ENCODE data around the gene SURF4. TPM values are rescaled to one million over a fixed set of nuclear protein-coding genes. Genes with fewer than 3 reads are reported as not detected.

SURF4 gene
- total and polyA plus RNA-seq, 8 donors, result 26.4 to 200 (median 132) TPM

DNA sequence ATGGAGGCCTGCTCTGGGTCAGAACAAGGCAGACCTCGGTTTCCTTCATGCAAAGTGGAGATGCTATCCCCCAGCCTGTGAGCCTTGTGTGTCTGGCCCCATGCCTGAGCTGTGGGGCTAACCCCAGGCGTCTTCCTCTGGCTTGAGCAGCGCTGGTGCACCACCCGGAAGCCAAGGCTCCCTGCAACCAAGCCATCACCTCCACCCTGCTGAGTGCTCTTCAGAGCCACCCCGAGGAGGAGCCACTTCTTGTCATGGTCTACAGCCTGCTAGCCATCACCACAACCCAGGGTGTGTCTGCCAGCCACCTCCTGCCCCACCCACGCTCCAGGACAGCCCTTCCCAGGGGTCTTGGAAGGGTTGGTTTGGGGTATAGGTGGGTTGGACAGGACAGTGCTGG is 25.7 kb upstream of the SURF4 start:
- Histone ChIP-seq H3K4me3 (no peak overlapping the region), H3K27ac (no peak overlapping the region), H3K36me3 (peaks cover 5 to 50% (median 39%) of the 10 kb centered on the region in 4 donors), H3K27me3 (peaks cover 0 to 13% (median 6%) of the 10 kb centered on the region in 3 donors), H3K9me3 (no peaks in the 10 kb centered on the region), H3K4me1 (no peaks in the 10 kb centered on the region)
- WGBS, 5 donors, result 78 to 86% (median 82%) methylated on average over 5 to 6 of the region's 6 CpGs
- intact Hi-C loops (cut with DNase I; ENCODE audit: low total_unique reads), result no loop called here
- TF ChIP-seq POLR2AphosphoS5 (IDR thresholded peaks at IDR 0.05) (no peak), POLR2A (IDR thresholded peaks at IDR 0.05) (no peak), EP300 (IDR thresholded peaks at IDR 0.05) (no peak)
- TF ChIP-seq, protein P1, sequence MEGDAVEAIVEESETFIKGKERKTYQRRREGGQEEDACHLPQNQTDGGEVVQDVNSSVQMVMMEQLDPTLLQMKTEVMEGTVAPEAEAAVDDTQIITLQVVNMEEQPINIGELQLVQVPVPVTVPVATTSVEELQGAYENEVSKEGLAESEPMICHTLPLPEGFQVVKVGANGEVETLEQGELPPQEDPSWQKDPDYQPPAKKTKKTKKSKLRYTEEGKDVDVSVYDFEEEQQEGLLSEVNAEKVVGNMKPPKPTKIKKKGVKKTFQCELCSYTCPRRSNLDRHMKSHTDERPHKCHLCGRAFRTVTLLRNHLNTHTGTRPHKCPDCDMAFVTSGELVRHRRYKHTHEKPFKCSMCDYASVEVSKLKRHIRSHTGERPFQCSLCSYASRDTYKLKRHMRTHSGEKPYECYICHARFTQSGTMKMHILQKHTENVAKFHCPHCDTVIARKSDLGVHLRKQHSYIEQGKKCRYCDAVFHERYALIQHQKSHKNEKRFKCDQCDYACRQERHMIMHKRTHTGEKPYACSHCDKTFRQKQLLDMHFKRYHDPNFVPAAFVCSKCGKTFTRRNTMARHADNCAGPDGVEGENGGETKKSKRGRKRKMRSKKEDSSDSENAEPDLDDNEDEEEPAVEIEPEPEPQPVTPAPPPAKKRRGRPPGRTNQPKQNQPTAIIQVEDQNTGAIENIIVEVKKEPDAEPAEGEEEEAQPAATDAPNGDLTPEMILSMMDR (IDR thresholded peaks at IDR 0.05), result no peak
- no peak for DNase-seq

DNA sequence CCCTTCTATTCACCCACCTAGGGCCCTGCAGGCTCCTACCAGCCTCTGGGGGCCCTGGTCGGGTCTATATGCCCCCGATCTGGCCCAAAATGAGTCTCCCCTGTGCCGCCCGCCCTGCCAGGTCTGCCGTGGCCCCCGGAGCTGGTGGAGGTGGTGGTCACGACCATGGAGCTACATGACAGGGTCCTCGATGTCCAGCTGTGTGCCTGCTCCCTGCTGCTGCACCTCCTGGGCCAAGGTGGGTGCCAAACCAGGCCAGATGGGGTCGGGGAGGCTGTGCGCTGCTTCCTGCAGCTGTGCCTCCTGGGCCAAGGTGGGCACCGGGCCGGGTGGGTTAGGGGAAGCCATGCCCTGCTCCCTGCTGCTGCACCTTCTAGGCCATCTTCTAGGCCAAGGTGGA is 24.4 kb upstream of the SURF4 start:
- peaks cover 0 to 24% (median 12%) of the 10 kb centered on the region in 3 donors for H3K27me3 ChIP-seq
- TF ChIP-seq POLR2AphosphoS5 (IDR thresholded peaks at IDR 0.05) (no peak), EP300 (IDR thresholded peaks at IDR 0.05) (no peak), POLR2A (IDR thresholded peaks at IDR 0.05) (no peak)
- TF ChIP-seq, protein P1 (IDR thresholded peaks at IDR 0.05), result no peak

DNA sequence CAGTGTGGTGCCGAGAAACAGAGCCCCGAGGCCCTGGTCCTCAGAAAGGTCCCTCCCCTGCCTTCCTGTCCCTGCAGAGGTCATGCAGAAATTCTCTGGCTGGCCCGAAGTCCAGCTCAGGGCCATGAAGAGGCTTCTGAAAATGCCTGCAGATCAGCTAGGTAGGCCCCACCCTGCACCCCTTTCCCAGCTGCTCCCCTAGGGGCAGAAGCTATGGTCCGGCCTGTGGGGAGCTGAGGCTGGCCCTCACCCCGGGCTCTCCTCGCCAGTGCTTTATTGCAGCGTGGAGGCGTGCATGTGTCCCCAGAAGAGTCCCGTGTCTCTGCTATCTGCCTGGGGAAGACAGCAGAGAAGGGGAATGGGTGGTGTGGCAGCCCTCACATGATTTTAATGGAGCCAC is 22.0 kb upstream of the SURF4 start:
- Histone ChIP-seq H3K9me3 (no peaks in the 10 kb centered on the region), H3K4me3 (no peak overlapping the region), H3K27ac (no peak overlapping the region), H3K36me3 (peaks cover 0 to 18% (median 11%) of the 10 kb centered on the region in 4 donors), H3K27me3 (peaks cover 0 to 48% (median 21%) of the 10 kb centered on the region in 3 donors), H3K4me1 (no peaks in the 10 kb centered on the region)
- 65 to 72% (median 68%) methylated on average over 7 to 9 of the region's 9 CpGs for WGBS, 5 donors
- DNase-seq, result no peak
- intact Hi-C loops (cut with DNase I; ENCODE audit: low total_unique reads), result no loop called here
- TF ChIP-seq POLR2AphosphoS5 (IDR thresholded peaks at IDR 0.05) (no peak), EP300 (IDR thresholded peaks at IDR 0.05) (no peak)
- TF ChIP-seq, protein P1 (IDR thresholded peaks at IDR 0.05), result no peak

More for the DNA sequence above, 24.4 kb upstream of the SURF4 start:
- intact Hi-C loops (cut with DNase I; ENCODE audit: low total_unique reads), result no loop called here
- H3K9me3 ChIP-seq, result no peaks in the 10 kb centered on the region
- no peak for DNase-seq
- H3K36me3 ChIP-seq, result peaks cover 0 to 37% (median 26%) of the 10 kb centered on the region in 4 donors
- no peak overlapping the region for H3K4me3 ChIP-seq
- WGBS, 5 donors, result 86 to 89% (median 88%) methylated on average over 8 to 12 of the region's 12 CpGs
- H3K27ac ChIP-seq, result no peak overlapping the region
- no peaks in the 10 kb centered on the region for H3K4me1 ChIP-seq

DNA sequence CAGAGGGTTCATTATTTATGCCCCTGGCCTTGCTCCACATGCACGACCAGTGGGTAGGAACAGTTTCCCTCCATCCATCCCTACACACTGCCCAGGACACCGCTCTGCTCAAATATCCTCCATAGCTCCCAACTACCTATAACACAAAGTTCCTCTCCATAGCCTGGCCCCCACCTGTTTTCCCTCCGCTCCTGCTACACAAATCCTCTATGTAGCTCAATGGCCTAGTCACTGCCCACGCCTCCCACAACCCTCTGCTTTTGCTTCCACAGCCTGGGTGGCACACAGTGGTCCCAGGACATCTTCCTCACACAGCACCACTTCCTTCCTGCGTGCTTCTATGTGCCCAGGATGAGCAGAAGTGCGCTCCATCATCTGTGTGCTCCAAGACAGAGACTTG is 21.5 kb upstream of the SURF4 start:
- Histone ChIP-seq H3K36me3 (peaks cover 0 to 12% (median 6%) of the 10 kb centered on the region in 4 donors), H3K9me3 (no peaks in the 10 kb centered on the region), H3K27ac (no peak overlapping the region), H3K27me3 (peaks cover 0 to 53% (median 21%) of the 10 kb centered on the region in 3 donors), H3K4me3 (no peak overlapping the region), H3K4me1 (no peaks in the 10 kb centered on the region)
- DNase-seq, result no peak
- 77 to 83% (median 79%) methylated on average over 6 of the region's 6 CpGs for WGBS, 5 donors
- TF ChIP-seq POLR2A (IDR thresholded peaks at IDR 0.05) (no peak), POLR2AphosphoS5 (IDR thresholded peaks at IDR 0.05) (no peak), EP300 (IDR thresholded peaks at IDR 0.05) (no peak)
- TF ChIP-seq, protein P1 (IDR thresholded peaks at IDR 0.05), result no peak
- intact Hi-C loops (cut with DNase I; ENCODE audit: low total_unique reads), result no loop called here
